ENCODE results near the gene MYH14.

Gene MYH14

DNA sequence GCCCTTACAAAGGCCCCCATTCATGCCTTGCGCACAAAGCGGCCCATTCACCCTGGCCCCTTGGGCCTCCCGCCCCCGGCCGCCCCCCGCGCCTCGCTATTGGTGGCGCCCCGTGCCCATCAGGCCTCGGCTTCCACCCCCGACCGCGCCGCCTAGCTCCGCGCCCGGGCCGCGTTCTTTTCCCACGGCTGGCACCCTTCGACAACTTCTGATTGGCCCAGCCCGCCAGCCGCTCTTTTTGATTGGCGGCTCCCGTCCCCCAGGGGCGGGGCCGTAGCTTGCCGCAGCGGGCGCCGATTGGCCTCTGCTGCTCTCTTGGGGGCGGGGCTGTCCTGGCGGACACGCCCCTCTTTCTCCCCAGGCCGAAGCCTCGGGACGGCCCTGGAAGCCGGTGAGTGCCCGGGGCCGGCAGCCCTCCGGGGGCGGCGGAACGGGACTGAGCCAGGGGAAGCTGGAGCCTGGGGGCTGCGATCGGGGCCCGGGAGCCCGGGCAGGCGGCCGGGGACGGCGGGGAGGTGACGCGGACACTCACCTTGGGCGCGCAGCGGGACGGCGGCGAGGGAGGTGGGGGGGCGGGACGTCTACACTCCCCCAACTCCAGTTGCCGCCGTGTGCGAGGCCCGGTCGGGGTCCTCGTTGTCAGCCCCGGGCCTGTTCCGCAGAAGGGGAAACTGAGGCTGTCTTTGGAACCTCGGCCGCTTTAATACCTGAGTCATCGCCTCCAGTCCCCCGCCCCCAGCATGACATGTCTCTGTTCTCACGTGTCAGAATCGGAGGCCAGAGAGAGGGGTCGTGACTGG is at the start of gene MYH14:
TSS of gene MYH14 (plus strand) at position 342 of the 800 bp plus-strand sequence. CDS start 6,744 bp downstream, outside the sequence.
- peak; percentile 90 for DNase-seq

- DNase-seq, result no peak
These were observed 48.9 kb upstream of the MYH14 start for GRCh38 chr19:50154529-50154928.

DNA sequence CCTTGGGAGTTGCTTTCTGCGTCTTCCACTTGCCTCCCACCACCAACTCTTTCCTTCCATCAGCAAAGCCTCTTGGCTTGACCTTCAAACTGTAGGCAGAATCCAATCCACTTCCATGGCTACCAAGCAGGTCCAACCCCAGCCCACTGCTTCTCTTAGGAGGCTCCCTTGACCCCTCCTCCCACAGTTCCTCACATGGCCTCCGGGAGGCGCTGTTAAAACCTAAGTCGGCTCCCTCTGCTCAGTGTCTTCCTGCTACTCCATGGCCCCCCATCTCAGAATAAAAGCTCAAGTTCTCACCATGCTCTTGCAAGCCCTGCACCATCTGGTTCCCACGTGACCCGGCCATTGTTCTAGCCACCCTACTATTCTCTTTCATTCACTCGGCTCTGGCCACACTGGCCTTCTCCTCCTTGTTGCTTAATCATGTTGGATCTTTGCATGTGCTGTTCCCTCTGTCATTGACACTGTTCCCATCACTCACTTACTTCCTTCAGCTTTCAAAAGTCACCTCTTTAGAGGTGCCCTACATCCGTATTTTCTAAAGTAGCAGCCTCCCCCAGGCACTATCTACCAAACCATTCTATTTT is 47.8 kb upstream of the MYH14 start:
- no peak for DNase-seq

- DNase-seq, result no peak
These were observed 44.8 kb upstream of the MYH14 start for GRCh38 chr19:50158577-50158976.

GRCh38 chr19:50159078-50159477 is 44.3 kb upstream of the MYH14 start:
- DNase-seq, result no peak

- no peak for DNase-seq
These were observed 40.4 kb upstream of the MYH14 start, which contains the start of gene IZUMO2 for GRCh38 chr19:50162988-50163387. Gene IZUMO2 (minus strand): TSS chr19:50163281. CDS start chr19:50163194, 87 bp downstream.

DNA sequence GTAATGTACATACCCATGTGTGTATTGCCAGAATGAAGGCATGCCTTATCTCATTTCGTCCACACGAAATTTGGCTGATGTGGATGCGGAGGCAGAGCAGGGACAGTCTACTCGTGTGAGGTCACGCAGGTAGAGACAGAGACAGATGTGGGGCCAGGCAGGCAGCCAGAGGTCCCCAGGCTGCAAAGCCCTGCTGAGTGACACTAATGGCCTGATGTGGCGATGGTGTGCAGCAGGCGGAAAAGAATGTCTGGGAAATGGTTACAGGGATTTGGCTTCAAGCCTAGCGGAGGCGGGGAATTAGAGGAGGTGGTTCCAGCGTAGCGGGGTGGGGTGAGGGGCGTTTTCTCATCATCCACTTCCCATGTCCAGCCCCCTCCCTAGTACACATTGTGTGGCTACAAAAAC is 36.1 kb upstream of the MYH14 start:
- DNase-seq, result peak; percentile 33

- DNase-seq, result no peak
These were observed 31.7 kb upstream of the MYH14 start for GRCh38 chr19:50171752-50172151.

DNA sequence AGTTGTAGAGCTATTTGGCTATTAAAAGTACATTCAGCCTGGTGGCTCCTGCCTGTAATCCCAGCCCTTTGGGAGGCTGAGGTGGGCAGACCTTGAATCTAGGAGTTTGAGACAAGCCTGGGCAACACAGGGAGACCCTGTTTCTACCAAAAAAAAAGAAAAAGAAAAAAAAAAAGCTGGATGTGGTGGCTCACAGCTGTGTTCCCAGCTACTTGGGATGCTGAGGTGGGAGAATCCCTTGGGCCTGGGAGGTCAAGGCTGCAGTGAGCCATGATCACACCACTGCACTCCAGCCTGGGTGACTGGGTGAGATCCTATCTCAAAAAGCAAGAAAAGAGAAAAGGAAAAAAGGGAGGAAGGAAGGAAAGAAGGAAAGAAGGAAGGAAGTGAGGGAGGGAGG is 30.7 kb upstream of the MYH14 start:
- DNase-seq, result no peak

DNA sequence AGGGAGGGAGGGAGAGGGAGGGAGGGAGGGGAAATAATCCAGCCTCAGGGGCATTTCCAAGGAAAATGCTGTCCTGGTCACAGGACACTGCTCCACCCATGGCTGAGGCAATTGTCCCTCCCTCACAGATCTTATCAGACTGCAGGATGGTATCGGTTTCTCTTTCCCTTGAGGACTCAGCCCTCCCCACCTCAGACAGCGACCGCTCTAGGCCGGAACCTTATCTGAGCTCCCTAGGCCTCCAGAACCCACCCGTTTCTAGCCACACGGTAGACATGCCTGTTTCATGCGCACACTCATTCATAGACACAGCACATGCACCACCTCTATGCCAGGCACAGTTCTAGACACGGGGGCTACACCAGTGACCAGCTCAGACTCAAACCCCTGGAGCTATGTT is 30.3 kb upstream of the MYH14 start:
- DNase-seq, result no peak

DNA sequence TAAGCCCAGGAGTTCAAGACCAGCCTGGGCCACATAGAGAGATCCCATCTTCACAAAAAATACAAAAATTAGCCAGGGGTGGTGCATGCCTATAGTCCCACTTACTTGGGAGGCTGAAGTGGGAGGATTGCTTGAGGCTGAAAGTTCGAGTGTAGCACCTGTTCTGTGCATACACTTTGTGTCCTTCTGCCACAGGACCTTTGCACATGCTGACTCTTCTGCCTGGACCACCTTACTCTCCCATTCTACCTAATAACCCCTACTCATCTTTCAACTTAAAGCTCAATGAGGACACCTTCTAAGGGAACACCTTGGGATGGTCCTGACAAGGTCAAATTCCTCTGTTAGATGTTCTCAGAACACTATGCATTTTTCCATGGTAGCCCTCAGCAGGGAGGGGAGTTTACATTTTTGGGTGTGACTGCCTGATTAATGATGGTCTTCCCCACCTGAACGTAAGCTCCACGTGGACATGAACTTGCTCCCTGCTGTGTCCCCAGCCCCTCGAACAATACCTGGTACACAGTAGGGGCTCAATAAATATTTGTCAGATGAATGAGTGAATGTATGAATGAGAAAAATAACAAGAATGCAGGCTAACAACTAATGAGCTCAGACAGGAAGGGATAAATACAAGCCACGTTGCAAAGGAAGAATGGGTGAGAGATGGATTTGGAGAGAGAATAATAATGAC is 29.2 kb upstream of the MYH14 start:
- DNase-seq, result no peak

GRCh38 chr19:50175924-50176323 is 27.5 kb upstream of the MYH14 start:
- no peak for DNase-seq

- no peak for DNase-seq
These were observed 26.6 kb upstream of the MYH14 start for GRCh38 chr19:50176775-50177174.

GRCh38 chr19:50178320-50178719 is 25.1 kb upstream of the MYH14 start:
- DNase-seq, result no peak

- DNase-seq, result no peak
These were observed 24.4 kb upstream of the MYH14 start for GRCh38 chr19:50178859-50179537.

- DNase-seq, result no peak
These were observed 22.3 kb upstream of the MYH14 start for GRCh38 chr19:50181121-50181520.

DNA sequence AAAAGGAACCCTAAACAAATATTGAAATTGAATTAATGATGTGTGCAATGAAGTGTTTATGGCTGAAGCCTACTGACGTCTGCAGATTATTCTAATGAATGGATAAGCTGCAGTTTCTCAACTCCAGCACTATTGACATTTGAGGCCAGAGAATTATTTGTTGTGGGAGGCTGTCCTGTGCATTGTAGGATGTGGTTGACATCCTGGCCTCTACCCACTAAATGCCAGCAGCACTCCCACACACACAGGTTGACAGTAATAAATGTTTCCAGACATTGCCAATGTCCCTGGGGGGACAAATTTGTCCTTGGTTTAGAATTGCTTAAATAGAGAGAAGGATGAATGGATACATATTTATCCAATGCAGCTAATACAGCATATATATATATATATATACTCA is 19.2 kb upstream of the MYH14 start:
- no peak for DNase-seq

- DNase-seq, result no peak
These were observed 15.5 kb upstream of the MYH14 start for GRCh38 chr19:50187937-50188336.

DNA sequence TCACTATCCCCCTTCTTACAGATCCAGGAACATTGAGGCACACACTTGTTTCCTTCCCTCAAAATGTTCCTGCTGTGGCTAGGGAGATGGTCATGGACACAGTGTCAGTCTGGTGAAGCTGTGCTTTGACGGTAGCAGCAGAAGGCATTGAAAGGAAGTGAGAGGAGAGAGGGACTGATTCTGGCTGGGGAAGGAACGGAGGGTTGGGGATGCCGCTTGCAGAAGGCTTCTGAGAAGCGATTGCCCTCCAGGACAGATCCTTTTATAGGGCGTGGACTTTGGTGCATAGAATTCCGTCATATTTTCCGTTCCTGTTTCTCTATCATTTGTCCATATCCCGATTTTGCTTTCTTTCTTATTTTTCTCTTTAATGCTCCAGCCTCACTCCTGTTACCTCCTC is 14.1 kb upstream of the MYH14 start:
- no peak for DNase-seq

DNA sequence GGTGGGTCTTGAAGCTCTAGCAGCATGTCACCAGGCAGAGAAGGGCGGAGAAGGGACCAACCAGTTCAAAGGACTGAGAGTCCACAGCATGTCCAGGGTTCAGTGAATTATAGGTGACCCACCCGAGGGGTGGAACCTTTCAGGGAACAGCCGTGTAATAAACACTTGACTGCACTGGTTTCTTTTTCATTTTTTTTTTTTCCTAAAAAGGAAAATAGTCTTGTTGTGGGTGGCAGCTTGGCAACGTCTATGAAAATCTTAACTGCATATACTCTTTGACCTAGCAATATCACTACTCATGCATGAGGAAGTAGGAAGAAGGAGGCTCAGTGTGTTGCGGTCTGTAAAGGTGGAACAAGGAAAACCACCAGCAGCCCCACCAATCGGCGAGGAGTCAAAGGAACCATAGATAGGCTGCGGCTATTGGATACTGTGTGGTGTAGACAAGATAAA is 13.0 kb upstream of the MYH14 start:
- no peak for DNase-seq

DNA sequence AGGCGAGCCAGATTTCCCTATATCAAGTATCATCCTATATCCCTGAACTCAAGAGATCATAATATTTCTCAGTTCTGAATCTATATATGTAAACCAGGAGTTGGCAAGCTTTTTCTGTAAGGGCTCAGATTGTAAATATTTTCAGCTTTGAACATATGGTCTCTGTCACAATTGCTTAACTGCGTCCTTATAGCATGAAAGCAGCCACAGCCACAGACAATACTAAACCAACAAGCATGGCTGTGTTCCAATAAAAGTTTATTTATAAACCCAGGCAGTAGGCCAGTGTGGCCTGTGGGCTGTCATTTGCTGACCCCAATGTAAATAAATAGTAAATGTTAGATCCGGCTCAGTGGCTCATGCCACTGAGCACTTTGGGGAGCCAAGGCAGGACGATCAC is 12.2 kb upstream of the MYH14 start:
- no peak for DNase-seq

GRCh38 chr19:50192463-50193211 is 10.8 kb upstream of the MYH14 start:
- DNase-seq, result no peak

GRCh38 chr19:50195224-50195623 is 8.2 kb upstream of the MYH14 start:
- DNase-seq, result no peak
